ENCODE measurements around the gene ITGA11. TPM values are rescaled to one million over a fixed set of nuclear protein-coding genes. Genes with fewer than 3 reads are reported as not detected.
A peak's percentile ranks its signal among the peaks of the same experiment; 100 is the strongest.

The ITGA11 gene
- total and polyA plus RNA-seq, 8 donors = 0.08 to 12.1 (median 2.0) TPM

DNA sequence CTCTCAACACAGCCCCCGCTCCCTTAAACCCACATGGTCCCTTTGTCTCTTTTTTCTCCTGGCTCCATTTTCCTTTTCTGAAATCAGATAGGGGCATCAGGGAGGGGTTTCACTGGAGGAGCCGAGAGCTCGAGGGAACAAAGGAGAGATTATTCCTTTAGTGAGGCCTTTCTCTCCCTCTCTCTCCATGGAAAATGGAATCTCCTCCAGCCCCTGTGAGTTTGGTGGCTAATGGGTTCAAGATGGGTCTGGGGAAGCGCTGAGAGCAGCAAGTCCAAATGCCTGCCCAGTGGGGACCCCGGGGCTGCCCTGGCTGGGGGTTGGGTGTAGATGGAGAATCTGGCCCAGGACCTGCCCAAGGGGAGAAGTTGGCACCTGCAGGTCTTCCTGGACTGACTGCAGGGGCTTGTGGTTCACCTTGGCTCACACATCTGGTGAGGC lies 56.8 kb downstream of the ITGA11 start:
- H3K4me1 ChIP-seq = no peaks in the 10 kb centered on the region
- no peaks in the 10 kb centered on the region for H3K36me3 ChIP-seq
- DNase-seq = no peak
- H3K9me3 ChIP-seq = no peaks in the 10 kb centered on the region
- no peaks in the 10 kb centered on the region for H3K27me3 ChIP-seq
- intact Hi-C loops (cut with DNase I; ENCODE audit: low total_unique reads) = no loop called here
- WGBS, 5 donors = 71 to 86% (median 78%) methylated on average over 5 of the region's 5 CpGs
- no peak overlapping the region for H3K27ac ChIP-seq
- H3K4me3 ChIP-seq = no peak overlapping the region
- no peak for TF ChIP-seq POLR2A (IDR thresholded peaks at IDR 0.05)
- TF ChIP-seq, protein P1, sequence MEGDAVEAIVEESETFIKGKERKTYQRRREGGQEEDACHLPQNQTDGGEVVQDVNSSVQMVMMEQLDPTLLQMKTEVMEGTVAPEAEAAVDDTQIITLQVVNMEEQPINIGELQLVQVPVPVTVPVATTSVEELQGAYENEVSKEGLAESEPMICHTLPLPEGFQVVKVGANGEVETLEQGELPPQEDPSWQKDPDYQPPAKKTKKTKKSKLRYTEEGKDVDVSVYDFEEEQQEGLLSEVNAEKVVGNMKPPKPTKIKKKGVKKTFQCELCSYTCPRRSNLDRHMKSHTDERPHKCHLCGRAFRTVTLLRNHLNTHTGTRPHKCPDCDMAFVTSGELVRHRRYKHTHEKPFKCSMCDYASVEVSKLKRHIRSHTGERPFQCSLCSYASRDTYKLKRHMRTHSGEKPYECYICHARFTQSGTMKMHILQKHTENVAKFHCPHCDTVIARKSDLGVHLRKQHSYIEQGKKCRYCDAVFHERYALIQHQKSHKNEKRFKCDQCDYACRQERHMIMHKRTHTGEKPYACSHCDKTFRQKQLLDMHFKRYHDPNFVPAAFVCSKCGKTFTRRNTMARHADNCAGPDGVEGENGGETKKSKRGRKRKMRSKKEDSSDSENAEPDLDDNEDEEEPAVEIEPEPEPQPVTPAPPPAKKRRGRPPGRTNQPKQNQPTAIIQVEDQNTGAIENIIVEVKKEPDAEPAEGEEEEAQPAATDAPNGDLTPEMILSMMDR (IDR thresholded peaks at IDR 0.05) = no peak
- TF ChIP-seq EP300 (IDR thresholded peaks at IDR 0.05) = no peak
- TF ChIP-seq POLR2AphosphoS5 (IDR thresholded peaks at IDR 0.05) = no peak

DNA sequence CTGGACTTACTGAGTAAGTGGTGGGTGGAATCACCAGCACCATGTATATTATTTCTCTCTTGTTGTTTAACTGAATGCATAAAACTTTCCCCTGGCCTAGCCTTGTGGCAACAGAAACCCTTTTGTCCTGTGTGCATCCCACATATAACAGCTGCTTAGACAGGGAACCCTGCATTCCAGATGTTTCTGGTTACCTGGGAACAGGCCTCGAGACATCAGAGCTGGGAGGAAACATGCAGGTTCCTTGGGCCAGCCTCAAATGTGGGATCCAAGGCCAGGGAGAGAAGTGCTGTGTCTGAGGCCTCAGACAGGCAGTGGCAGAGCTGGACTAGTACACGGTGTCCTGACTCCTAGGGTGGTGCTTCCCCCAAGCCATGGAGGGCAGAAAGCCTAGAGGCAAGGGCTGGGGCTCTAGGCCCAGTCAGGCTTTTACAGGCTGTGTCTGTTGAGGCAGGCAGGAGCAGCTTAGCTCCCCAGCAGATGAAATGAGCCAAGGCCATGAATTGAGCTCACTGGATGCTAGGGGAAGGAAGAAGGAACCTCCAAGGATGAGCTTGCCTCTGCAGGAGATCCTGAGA lies 57.7 kb downstream of the ITGA11 start:
- H3K4me3 ChIP-seq = no peak overlapping the region
- no peaks in the 10 kb centered on the region for H3K27me3 ChIP-seq
- H3K4me1 ChIP-seq = no peaks in the 10 kb centered on the region
- no peaks in the 10 kb centered on the region for H3K36me3 ChIP-seq
- no peak for TF ChIP-seq EP300 (IDR thresholded peaks at IDR 0.05)
- no peak for TF ChIP-seq POLR2AphosphoS5 (IDR thresholded peaks at IDR 0.05)
- TF ChIP-seq, protein P1 (IDR thresholded peaks at IDR 0.05) = no peak
- no peak for TF ChIP-seq POLR2A (IDR thresholded peaks at IDR 0.05)
- H3K9me3 ChIP-seq = no peaks in the 10 kb centered on the region
- intact Hi-C loops (cut with DNase I; ENCODE audit: low total_unique reads) = no loop called here
- DNase-seq = peak in 1 of 2 donors; percentile 10
- 67 to 81% (median 71%) methylated on average over 2 of the region's 2 CpGs for WGBS, 5 donors
- no peak overlapping the region for H3K27ac ChIP-seq

DNA sequence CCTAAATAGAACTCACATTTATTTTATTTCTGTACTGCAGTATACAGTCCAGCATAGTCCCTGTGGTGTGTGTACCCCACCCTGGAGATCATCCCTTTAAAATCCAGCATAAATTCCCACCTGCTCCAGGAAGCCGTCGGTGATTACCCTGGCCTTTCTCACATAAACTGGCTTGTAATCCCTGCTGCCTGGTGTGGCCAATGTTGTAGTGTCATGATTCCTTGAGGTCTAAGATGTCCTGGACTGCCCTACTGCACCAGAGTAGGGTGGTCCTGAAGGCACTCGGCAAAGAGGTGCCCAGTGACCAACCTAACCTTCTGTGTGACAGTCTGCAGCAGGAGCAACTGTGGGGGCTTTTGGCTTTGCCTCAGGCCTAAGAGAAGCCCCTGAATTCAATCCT lies 58.9 kb downstream of the ITGA11 start:
- intact Hi-C loops (cut with DNase I; ENCODE audit: low total_unique reads) = no loop called here
- 53 to 88% (median 67%) methylated on average over 3 of the region's 3 CpGs for WGBS, 5 donors
- Histone ChIP-seq H3K9me3 (no peaks in the 10 kb centered on the region), H3K27me3 (no peaks in the 10 kb centered on the region), H3K36me3 (no peaks in the 10 kb centered on the region), H3K4me3 (no peak overlapping the region), H3K4me1 (no peaks in the 10 kb centered on the region), H3K27ac (no peak overlapping the region)
- DNase-seq = no peak
- TF ChIP-seq POLR2A (IDR thresholded peaks at IDR 0.05) (no peak), POLR2AphosphoS5 (IDR thresholded peaks at IDR 0.05) (no peak), EP300 (IDR thresholded peaks at IDR 0.05) (no peak)
- TF ChIP-seq, protein P1 (IDR thresholded peaks at IDR 0.05) = no peak

DNA sequence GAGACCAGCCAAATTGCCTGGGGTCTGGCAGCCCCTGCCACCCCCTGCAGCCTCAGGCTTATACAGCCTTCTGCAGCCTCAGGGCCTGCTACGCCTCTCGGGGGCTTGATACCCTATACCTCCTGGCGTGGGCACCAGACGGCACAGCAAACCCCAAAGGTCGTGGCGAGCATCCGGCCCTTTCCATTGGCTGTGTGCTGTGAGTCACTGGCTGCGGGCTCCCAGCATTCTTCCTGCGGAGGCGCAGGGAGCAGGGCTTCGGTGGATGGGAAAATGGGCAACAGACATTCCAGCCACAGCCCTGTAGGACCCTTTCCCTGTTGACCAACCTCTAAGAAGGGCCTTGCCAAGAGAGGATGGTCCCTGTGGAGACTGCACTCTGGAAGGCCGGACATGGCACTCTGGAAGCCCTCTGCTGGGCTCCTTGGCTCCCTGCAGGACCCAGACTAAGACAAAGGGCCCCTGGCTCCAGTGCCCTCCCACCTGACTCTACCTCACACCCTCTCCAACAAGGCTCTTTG lies 59.6 kb downstream of the ITGA11 start:
- 76 to 81% (median 79%) methylated on average over 6 to 12 of the region's 12 CpGs for WGBS, 5 donors
- H3K9me3 ChIP-seq = no peaks in the 10 kb centered on the region

More for the DNA sequence above, 59.6 kb downstream of the ITGA11 start:
- no peaks in the 10 kb centered on the region for H3K27me3 ChIP-seq
- no peak overlapping the region for H3K4me3 ChIP-seq
- H3K36me3 ChIP-seq = no peaks in the 10 kb centered on the region
- H3K27ac ChIP-seq = no peak overlapping the region
- no peaks in the 10 kb centered on the region for H3K4me1 ChIP-seq
- no peak for DNase-seq
- intact Hi-C loops (cut with DNase I; ENCODE audit: low total_unique reads) = no loop called here
- TF ChIP-seq EP300 (IDR thresholded peaks at IDR 0.05) (no peak), POLR2A (IDR thresholded peaks at IDR 0.05) (no peak), POLR2AphosphoS5 (IDR thresholded peaks at IDR 0.05) (no peak)
- TF ChIP-seq, protein P1 (IDR thresholded peaks at IDR 0.05) = no peak

Data from stomach (tissue), 9 donors.